K562 (cell line): ENCODE results near the gene AMOT. TPM values are rescaled to one million over a fixed set of nuclear protein-coding genes. Genes with fewer than 3 reads are reported as not detected.

Source experiments
- ATAC-seq: fragments of 200-7000 bp; cut with Tn5 transposase; 3 replicates; pipeline ENCODE4 v1.9.1; 2020; ENCODE audit warnings: moderate library complexity
- BruUV-seq: library from RNA; stranded (reverse); fragments of 400-500 nt; replicated peaks from 2 replicates; lab custom pipeline; 2021; lab: Mats Ljungman, UMichigan
- CTCF ChIA-PET: fragments of 300-600 bp; formaldehyde crosslinking; extraction: SDS; loops from one replicate; lab custom pipeline; 2021; ENCODE audit warnings: low intra/inter-chr PET ratio; lab: Yijun Ruan, JAX
- POLR2A ChIA-PET: fragments of 300-600, 350-650 bp; sonication (Branson Sonifier 250); formaldehyde crosslinking; extraction: SDS; loops from one replicate; lab custom pipeline; 2021; ENCODE audit warnings: antibody characterized with exemption, inconsistent platforms; lab: Yijun Ruan, JAX
- DNase-seq, 4 experiments: peaks; one replicate each; pipeline versions ENCODE4 v3.0.0 to v3.0.0-alpha.2; 2011 to 2018; ENCODE audit warnings: low spot score in 3 of 4, mixed read lengths in 3 of 4; ENCODE audit errors: extremely low read depth in 1 of 4
- FAIRE-seq: peaks from 2 replicates; lab custom pipeline; 2011; peaks lifted over from hg19 to GRCh38; lab: Jason Lieb, UNC
- H2AFZ ChIP-seq: 2 replicates; pipeline ENCODE4 v1.6.0; 2011; ENCODE audit warnings: low read depth, low read length, control low read depth, inconsistent platforms
- H3K27ac ChIP-seq: fragments of 200-600 bp; 3 replicates; pipeline ENCODE4 v1.8.0; 2011; ENCODE audit warnings: low read depth, mild to moderate bottlenecking, control low read depth, inconsistent platforms, low read length, moderate library complexity, mixed read lengths; ENCODE audit errors: extremely low read depth
- H3K27me3 ChIP-seq, 2 experiments: fragments of 300-600 bp in 1 of 2; 2 replicates in 1 of 2; 3 replicates in 1 of 2; pipeline versions ENCODE4 v1.6.0 to v1.8.0; 2011; ENCODE audit warnings: inconsistent platforms in 2 of 2, low read length in 2 of 2, mild to moderate bottlenecking in 1 of 2, mixed read lengths in 1 of 2, moderate library complexity in 1 of 2; ENCODE audit not compliant: control insufficient read depth in 2 of 2, insufficient read depth in 2 of 2
- H3K36me3 ChIP-seq: fragments of 300-600 bp; 3 replicates; pipeline ENCODE4 v1.8.0; 2011; ENCODE audit warnings: mild to moderate bottlenecking, low read length, inconsistent platforms; ENCODE audit not compliant: control insufficient read depth, insufficient read depth
- H3K4me1 ChIP-seq, 2 experiments: fragments of 200-600 bp in 1 of 2; replicated peaks in 1 of 2; 2 replicates in 1 of 2; 3 replicates in 1 of 2; pipeline versions ENCODE4 v1.5.1 to v1.8.0; 2011; ENCODE audit warnings: inconsistent platforms in 2 of 2, low read length in 2 of 2, mild to moderate bottlenecking in 1 of 2, mixed read lengths in 1 of 2, moderate library complexity in 1 of 2; ENCODE audit not compliant: control insufficient read depth in 2 of 2, insufficient read depth in 2 of 2
- H3K4me2 ChIP-seq: 2 replicates; pipeline ENCODE4 v1.6.1; 2011; ENCODE audit warnings: low read length, control low read depth, inconsistent platforms, mixed read lengths; ENCODE audit not compliant: insufficient read depth
- H3K4me3 ChIP-seq: fragments of 200-600 bp; sonication (generic), shearing (Covaris generic); 2 replicates; pipeline ENCODE4 v1.5.1; 2016; ENCODE audit warnings: control low read depth, inconsistent platforms
- H3K79me2 ChIP-seq: fragments of 200-600 bp; 3 replicates; pipeline ENCODE4 v1.8.0; 2011; ENCODE audit warnings: low read length, inconsistent platforms; ENCODE audit not compliant: control insufficient read depth, insufficient read depth
- H3K9ac ChIP-seq, 2 experiments: 2 replicates each; pipeline versions ENCODE4 v1.6.0 to v1.6.1; 2011; ENCODE audit warnings: low read depth in 2 of 2, low read length in 2 of 2, control low read depth in 1 of 2, inconsistent platforms in 1 of 2, mild to moderate bottlenecking in 1 of 2, mixed read lengths in 1 of 2; ENCODE audit not compliant: insufficient read depth in 1 of 2
- H3K9me1 ChIP-seq: one replicate; pipeline ENCODE4 v1.6.0; 2011; ENCODE audit warnings: inconsistent platforms, mild to moderate bottlenecking, low read length, moderate library complexity; ENCODE audit not compliant: control insufficient read depth, insufficient read depth
- H3K9me3 ChIP-seq: replicated peaks from 2 replicates; pipeline ENCODE4 v1.5.1; 2011; ENCODE audit warnings: low read depth, low read length, inconsistent platforms; ENCODE audit not compliant: control insufficient read depth, insufficient read depth
- H4K20me1 ChIP-seq: replicated peaks from 2 replicates; pipeline ENCODE4 v1.6.1; 2011; ENCODE audit warnings: low read length, inconsistent platforms, mixed read lengths; ENCODE audit not compliant: control insufficient read depth, insufficient read depth
- BRF1 ChIP-seq: IDR thresholded peaks from 3 replicates; pipeline ENCODE4 v1.6.1; 2011; ENCODE audit warnings: borderline replicate concordance, mild to moderate bottlenecking; ENCODE audit not compliant: insufficient read length; ENCODE audit errors: extremely low read depth
- ESRRA ChIP-seq: fragments of 450-650 bp; IDR thresholded peaks from 2 replicates; pipeline ENCODE4 v1.6.1; 2014; ENCODE audit warnings: low read depth, mild to moderate bottlenecking, moderate library complexity, borderline replicate concordance
- KDM2B ChIP-seq: fragments of 250-450 bp; sonication (Bioruptor Pico); IDR thresholded peaks from 2 replicates; pipeline ENCODE4 v1.8.0; 2021; ENCODE audit warnings: mild to moderate bottlenecking, moderate library complexity
- NFIX ChIP-seq: fragments of 250-450 bp; sonication (Bioruptor Pico); IDR thresholded peaks from 2 replicates; pipeline ENCODE4 v1.4.0; 2020; ENCODE audit warnings: low read depth, mild to moderate bottlenecking, moderate library complexity
- NONO ChIP-seq, 2 experiments: fragments of 200-400 bp in 1 of 2; fragments of 450-650 bp in 1 of 2; formaldehyde crosslinking in 1 of 2; IDR thresholded peaks; 2 replicates each; pipeline ENCODE4 v1.6.1; 2017; ENCODE audit warnings: low read depth in 2 of 2, mild to moderate bottlenecking in 2 of 2, moderate library complexity in 2 of 2, low read length in 1 of 2
- PHB2 ChIP-seq: fragments of 450-650 bp; IDR thresholded peaks from 2 replicates; pipeline ENCODE4 v1.6.1; 2017; ENCODE audit warnings: low read depth
- POLR2H ChIP-seq: IDR thresholded peaks from 2 replicates; pipeline ENCODE4 v1.6.1; 2016; ENCODE audit warnings: missing genetic modification characterization, low read depth, mild to moderate bottlenecking, control low read depth, missing compliant biosample characterization, moderate library complexity
- RAD21 ChIP-seq, 2 experiments: fragments of 250-450 bp in 1 of 2; fragments of 450-650 bp in 1 of 2; sonication (Bioruptor Pico) in 1 of 2; formaldehyde crosslinking in 1 of 2; IDR thresholded peaks in 1 of 2; conservative IDR thresholded peaks in 1 of 2; 2 replicates each; pipeline versions ENCODE4 v1.4.0 to v1.8.0; 2020 to 2022; ENCODE audit warnings: mild to moderate bottlenecking in 2 of 2, moderate library complexity in 1 of 2
- SAFB2 ChIP-seq: fragments of 200-400 bp; formaldehyde crosslinking; IDR thresholded peaks from 2 replicates; pipeline ENCODE4 v1.6.1; 2018; ENCODE audit warnings: borderline replicate concordance, low read length, low read depth, moderate library complexity; ENCODE audit not compliant: severe bottlenecking
- SIN3A ChIP-seq, 2 experiments: fragments of 150-350 bp in 1 of 2; IDR thresholded peaks; 2 replicates each; pipeline ENCODE4 v1.6.1; 2011 to 2016; ENCODE audit warnings: borderline replicate concordance in 2 of 2, low read depth in 2 of 2, low read length in 2 of 2, mild to moderate bottlenecking in 2 of 2, moderate library complexity in 2 of 2; ENCODE audit not compliant: control insufficient read depth in 1 of 2
- U2AF1 ChIP-seq: fragments of 200-400 bp; formaldehyde crosslinking; optimal IDR thresholded peaks from 2 replicates; pipeline ENCODE3; 2017; ENCODE audit warnings: mild to moderate bottlenecking, low read depth, low read length, moderate library complexity
- ZNF274 ChIP-seq: IDR thresholded peaks from 2 replicates; pipeline ENCODE4 v1.6.1; 2011; ENCODE audit warnings: low read depth, mild to moderate bottlenecking, low read length, moderate library complexity, borderline replicate concordance
- ZNF347 ChIP-seq: fragments of 450-650 bp; formaldehyde crosslinking; IDR thresholded peaks from 2 replicates; pipeline ENCODE4 v1.4.0; 2020; ENCODE audit warnings: low read depth, mild to moderate bottlenecking, moderate library complexity
- ZNF354B ChIP-seq: fragments of 250-450 bp; sonication (Bioruptor Pico); IDR thresholded peaks from 2 replicates; pipeline ENCODE4 v1.4.0; 2020
- ZNF551 ChIP-seq: fragments of 250-450 bp; sonication (Bioruptor Pico); IDR thresholded peaks from 2 replicates; pipeline ENCODE4 v1.5.0; 2021; ENCODE audit warnings: mild to moderate bottlenecking, moderate library complexity
- WGBS: fragments of 100-300 bp; shearing (Covaris generic); methylation state at CpG from one replicate; pipeline ENCODE4 v1.1.6; 2016; ENCODE audit warnings: low coverage, mixed read lengths; ENCODE audit not compliant: insufficient coverage; ENCODE audit errors: missing lambda C conversion rate; 5-methylcytosine and 5-hydroxymethylcytosine counted together
- in situ Hi-C: fragments of 300-500 bp; cut with MboI; formaldehyde crosslinking; loops from 4 replicates; pipeline ENCODE4 v1.15.0; 2018; ENCODE audit warnings: inconsistent platforms, mixed read lengths
- intact Hi-C: fragments of 100-400 bp; cut with micrococcal nuclease; formaldehyde crosslinking; loops from 2 replicates; pipeline ENCODE4 v1.14.2; 2022
- polyA plus RNA-seq, 8 experiments: library from polyadenylated mRNA; depleted of rRNA in 4 of 8; stranded (reverse) in 5 of 8; unstranded in 3 of 8; fragments of >200 nt; fragmentation: Nextera tagmentation in 2 of 8; fragmentation: Illumina TruSeq in 1 of 8; extraction: Ambion mirVana in 2 of 8; extraction: Trizol in 1 of 8; gene quantifications; 2 replicates each; pipeline versions ENCODE4 v1.2.1 to v1.2.3, GENCODE V29; 2011 to 2014; ENCODE audit warnings: inconsistent platforms in 1 of 8, missing spikeins in 1 of 8
- total RNA-seq, 7 experiments: library from RNA; depleted of rRNA in 6 of 7; stranded (reverse); fragments of >200 nt in 6 of 7; fragmentation: Illumina TruSeq in 2 of 7; extraction: Trizol in 2 of 7; gene quantifications; 2 replicates each; pipeline versions ENCODE4 v1.2.1 to v1.2.3, GENCODE V29; 2011 to 2021; ENCODE audit warnings: low replicate concordance in 1 of 7
- TF ChIP-seq, protein P1 (sequence below): fragments of 250-450 bp; sonication (Bioruptor Pico); IDR thresholded peaks from 2 replicates; pipeline ENCODE4 v1.8.0; 2021; ENCODE audit warnings: moderate library complexity, mild to moderate bottlenecking, inconsistent platforms
- TF ChIP-seq, protein P2 (sequence below): fragments of 450-650 bp; IDR thresholded peaks from 2 replicates; pipeline ENCODE4 v1.6.1; 2016

Gene AMOT
- total and polyA plus RNA-seq, 9 of the 15 experiments (the other 6 are each of a cell fraction or from before 2014, with no cell fraction given): 0.04 TPM; not detected in 8

- TF ChIP-seq, protein P1, sequence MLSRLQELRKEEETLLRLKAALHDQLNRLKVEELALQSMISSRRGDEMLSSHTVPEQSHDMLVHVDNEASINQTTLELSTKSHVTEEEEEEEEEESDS (CRISPR knock-in tag): no peak
- TF ChIP-seq ESRRA: no peak
Measured at GRCh38 chrX:112835019-112835418, 5.6 kb downstream of the AMOT start (continued).

GRCh38 chrX:112834031-112834845 lies 6.4 kb downstream of the AMOT start:
- ATAC-seq (no peak), DNase-seq (no peak), FAIRE-seq (no peak)
- in situ Hi-C loops: no loop called here
- Histone ChIP-seq H3K9me1 (no peaks in the 10 kb centered on the region), H3K79me2 (no peaks in the 10 kb centered on the region), H3K36me3 (no peaks in the 10 kb centered on the region), H3K9me3 (no peaks in the 10 kb centered on the region), H3K9ac (no peak overlapping the region), H3K4me1 (no peaks in the 10 kb centered on the region), H3K4me3 (no peak overlapping the region), H3K27ac (no peak overlapping the region), H2AFZ (no peak overlapping the region), H3K4me2 (no peak overlapping the region), H3K27me3 (no peaks in the 10 kb centered on the region), H4K20me1 (no peaks in the 10 kb centered on the region)
- intact Hi-C loops: no loop called here
- WGBS: 0% methylated on average over 7 of the region's 8 CpGs
- POLR2A ChIA-PET: no interaction called here
- TF ChIP-seq POLR2H (tag): no peak
- no peak for TF ChIP-seq KDM2B (CRISPR knock-in tag)
- no peak for TF ChIP-seq PHB2
- TF ChIP-seq ZNF551 (CRISPR knock-in tag): no peak
- no peak for TF ChIP-seq NONO (IDR thresholded peaks at IDR 0.05; ENCODE audit: low read depth in 2 of 2, low read length in 1 of 2)
- TF ChIP-seq, protein P2, sequence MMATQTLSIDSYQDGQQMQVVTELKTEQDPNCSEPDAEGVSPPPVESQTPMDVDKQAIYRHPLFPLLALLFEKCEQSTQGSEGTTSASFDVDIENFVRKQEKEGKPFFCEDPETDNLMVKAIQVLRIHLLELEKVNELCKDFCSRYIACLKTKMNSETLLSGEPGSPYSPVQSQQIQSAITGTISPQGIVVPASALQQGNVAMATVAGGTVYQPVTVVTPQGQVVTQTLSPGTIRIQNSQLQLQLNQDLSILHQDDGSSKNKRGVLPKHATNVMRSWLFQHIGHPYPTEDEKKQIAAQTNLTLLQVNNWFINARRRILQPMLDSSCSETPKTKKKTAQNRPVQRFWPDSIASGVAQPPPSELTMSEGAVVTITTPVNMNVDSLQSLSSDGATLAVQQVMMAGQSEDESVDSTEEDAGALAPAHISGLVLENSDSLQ: no peak
- TF ChIP-seq NFIX: no peak
- no peak for TF ChIP-seq BRF1
- TF ChIP-seq SAFB2: no peak
- TF ChIP-seq ZNF274: no peak
- TF ChIP-seq ZNF347 (CRISPR knock-in tag): no peak
- no peak for TF ChIP-seq U2AF1
- no peak for TF ChIP-seq RAD21 (CRISPR knock-in tag; conservative IDR thresholded peaks at IDR 0.05 in 1 of 2, IDR thresholded peaks at IDR 0.05 in 1 of 2)
- TF ChIP-seq ZNF354B (CRISPR knock-in tag): no peak
- TF ChIP-seq SIN3A (IDR thresholded peaks at IDR 0.05; ENCODE audit: borderline replicate concordance in 2 of 2, control insufficient read depth in 1 of 2, low read depth in 2 of 2, low read length in 2 of 2): no peak
- CTCF ChIA-PET: no interaction called here
- no TSS peak for BruUV-seq
